GM21717 (cell line): ENCODE results near the gene MC4R.
"Not testable (repeated sequence)": the region's sequence is repeated elsewhere in the genome, so short reads cannot be mapped to it uniquely, and the experiment has no call there.

Experiments
- ATAC-seq: cut with Tn5 transposase; IDR thresholded peaks from one replicate; pipeline ENCODE4 v1.9.1; 2021; ENCODE audit warnings: mild to moderate bottlenecking, moderate library complexity; ENCODE audit not compliant: unreplicated experiment

The MC4R gene

GRCh38 chr18:60372596-60372995, at the start of gene MC4R:
Gene MC4R, minus strand, starts transcription at chr18:60372775. Its CDS starts 426 bp downstream, at chr18:60372349.
- no peak for ATAC-seq

- ATAC-seq: not testable (repeated sequence)
Observed at GRCh38 chr18:60422306-60422705, 49.7 kb upstream of the MC4R start.

GRCh38 chr18:60421356-60422118, 49.0 kb upstream of the MC4R start:
- ATAC-seq: no peak

- ATAC-seq: no peak
Observed at GRCh38 chr18:60417946-60418345, 45.4 kb upstream of the MC4R start.

- no peak for ATAC-seq
Observed at GRCh38 chr18:60413944-60414547, 41.5 kb upstream of the MC4R start.

- ATAC-seq: no peak
Observed at GRCh38 chr18:60411715-60412114, 39.1 kb upstream of the MC4R start.

GRCh38 chr18:60406721-60407120, 34.1 kb upstream of the MC4R start:
- ATAC-seq: no peak

- ATAC-seq: no peak
Observed at GRCh38 chr18:60404486-60405085, 32.0 kb upstream of the MC4R start.

- ATAC-seq: no peak
Observed at GRCh38 chr18:60401346-60401745, 28.8 kb upstream of the MC4R start.

GRCh38 chr18:60391571-60392226, 19.1 kb upstream of the MC4R start:
- ATAC-seq: no peak

GRCh38 chr18:60389314-60389713, 16.7 kb upstream of the MC4R start:
- ATAC-seq: no peak

- ATAC-seq: no peak
Observed at GRCh38 chr18:60385693-60386092, 13.1 kb upstream of the MC4R start.

- ATAC-seq: no peak
Observed at GRCh38 chr18:60383893-60384292, 11.3 kb upstream of the MC4R start.

GRCh38 chr18:60377778-60378469, 5.3 kb upstream of the MC4R start:
- no peak for ATAC-seq

GRCh38 chr18:60372132-60372531, 443 bp downstream of the MC4R start:
- ATAC-seq: no peak

- no peak for ATAC-seq
Observed at GRCh38 chr18:60358516-60358915, 14.1 kb downstream of the MC4R start.

GRCh38 chr18:60350941-60351340, 21.6 kb downstream of the MC4R start:
- ATAC-seq: no peak

GRCh38 chr18:60350150-60350549, 22.4 kb downstream of the MC4R start:
- ATAC-seq: no peak

- ATAC-seq: no peak
Observed at GRCh38 chr18:60347526-60348045, 25.0 kb downstream of the MC4R start.

GRCh38 chr18:60339018-60339417, 33.6 kb downstream of the MC4R start:
- no peak for ATAC-seq

GRCh38 chr18:60331890-60332289, 40.7 kb downstream of the MC4R start:
- no peak for ATAC-seq
